GM18505 (cell line): ENCODE measurements around the gene CYP19A1.
A peak's percentile ranks its signal among the peaks of the same experiment; 100 is the strongest.

Source experiments
- ATAC-seq: cut with Tn5 transposase; IDR thresholded peaks from one replicate; pipeline ENCODE4 v1.9.1; 2021; ENCODE audit not compliant: unreplicated experiment
- POLR2A ChIP-seq: IDR thresholded peaks from 4 replicates; pipeline ENCODE4 v1.6.1; 2011; ENCODE audit warnings: borderline replicate concordance; ENCODE audit not compliant: insufficient read depth, insufficient read length; ENCODE audit errors: extremely low read depth

Gene CYP19A1

GRCh38 chr15:51338496-51338895, at the start of gene CYP19A1:
Gene CYP19A1 (minus strand): TSS chr15:51338596. CDS start chr15:51242912, 95,684 bp downstream.
- ATAC-seq, result no peak
- no peak for TF ChIP-seq POLR2A

- no peak for ATAC-seq
- no peak for TF ChIP-seq POLR2A
These were observed 49.3 kb upstream of the CYP19A1 start for GRCh38 chr15:51387699-51388041.

GRCh38 chr15:51386960-51387698, 48.7 kb upstream of the CYP19A1 start:
- no peak for ATAC-seq
- TF ChIP-seq POLR2A, result no peak

- TF ChIP-seq POLR2A, result no peak
- ATAC-seq, result no peak
These were observed 48.1 kb upstream of the CYP19A1 start for GRCh38 chr15:51386486-51386885.

- no peak for ATAC-seq
- no peak for TF ChIP-seq POLR2A
These were observed 47.6 kb upstream of the CYP19A1 start for GRCh38 chr15:51386029-51386428.

GRCh38 chr15:51382787-51383186, 44.4 kb upstream of the CYP19A1 start:
- ATAC-seq, result no peak
- no peak for TF ChIP-seq POLR2A

- TF ChIP-seq POLR2A, result no peak
- peak; percentile 72 for ATAC-seq
These were observed 42.8 kb upstream of the CYP19A1 start for GRCh38 chr15:51380999-51381806.

GRCh38 chr15:51379390-51379789, 41.0 kb upstream of the CYP19A1 start:
- TF ChIP-seq POLR2A, result no peak
- ATAC-seq, result no peak

- no peak for TF ChIP-seq POLR2A
- no peak for ATAC-seq
These were observed 40.0 kb upstream of the CYP19A1 start for GRCh38 chr15:51378406-51378805.

- TF ChIP-seq POLR2A, result no peak
- no peak for ATAC-seq
These were observed 38.8 kb upstream of the CYP19A1 start for GRCh38 chr15:51377038-51377786.

- no peak for TF ChIP-seq POLR2A
- ATAC-seq, result no peak
These were observed 37.7 kb upstream of the CYP19A1 start for GRCh38 chr15:51375966-51376640.

GRCh38 chr15:51374131-51374530, 35.7 kb upstream of the CYP19A1 start:
- ATAC-seq, result no peak
- no peak for TF ChIP-seq POLR2A

- ATAC-seq, result no peak
- no peak for TF ChIP-seq POLR2A
These were observed 32.9 kb upstream of the CYP19A1 start for GRCh38 chr15:51371266-51371665.

GRCh38 chr15:51369451-51369761, 31.0 kb upstream of the CYP19A1 start:
- TF ChIP-seq POLR2A, result no peak
- ATAC-seq, result no peak
